CD14-positive monocyte (primary cell): Measurements from ENCODE around the gene AURKAIP1. TPM values are rescaled to one million over a fixed set of nuclear protein-coding genes. Genes with fewer than 3 reads are reported as not detected.

Source experiments
- DNase-seq, 3 donors: peaks; one replicate each; pipeline ENCODE4 v3.0.0-alpha.2; 2011 to 2022
- H2AFZ ChIP-seq: 2 replicates; pipeline ENCODE4 v1.6.0; 2012; ENCODE audit warnings: mild to moderate bottlenecking, low read depth, low read length, inconsistent platforms; ENCODE audit not compliant: insufficient read depth, poor library complexity, severe bottlenecking
- H3K27ac ChIP-seq, 2 donors: 1 replicate in 1 of 2; 2 replicates in 1 of 2; pipeline ENCODE4 v1.5.1; 2012 to 2013; ENCODE audit warnings: low read length in 2 of 2, control low read depth in 1 of 2, inconsistent platforms in 1 of 2, low read depth in 1 of 2, mild to moderate bottlenecking in 1 of 2
- H3K27me3 ChIP-seq, 2 donors: one replicate each; pipeline versions ENCODE4 v1.6.0 to v1.6.1; 2011 to 2013; ENCODE audit warnings: low read length in 2 of 2; ENCODE audit not compliant: control insufficient read depth in 2 of 2, insufficient read depth in 2 of 2
- H3K36me3 ChIP-seq, 2 donors: replicated peaks in 1 of 2; 1 replicate in 1 of 2; 2 replicates in 1 of 2; pipeline versions ENCODE4 v1.5.1 to v1.6.1; 2012 to 2013; ENCODE audit warnings: low read length in 2 of 2, control low read depth in 1 of 2, inconsistent platforms in 1 of 2, mild to moderate bottlenecking in 1 of 2; ENCODE audit not compliant: insufficient read depth in 2 of 2, control insufficient read depth in 1 of 2
- H3K4me1 ChIP-seq, 2 donors: 1 replicate in 1 of 2; 2 replicates in 1 of 2; pipeline versions ENCODE4 v1.5.1 to v1.6.1; 2012 to 2013; ENCODE audit warnings: low read length in 2 of 2, control low read depth in 1 of 2, inconsistent platforms in 1 of 2, mild to moderate bottlenecking in 1 of 2, moderate library complexity in 1 of 2; ENCODE audit not compliant: insufficient read depth in 2 of 2, control insufficient read depth in 1 of 2
- H3K4me2 ChIP-seq: replicated peaks from 2 replicates; pipeline ENCODE3; 2012; ENCODE audit warnings: low read length, moderate library complexity, mild to moderate bottlenecking; ENCODE audit not compliant: poor library complexity, severe bottlenecking; ENCODE audit errors: extremely low read depth
- H3K4me3 ChIP-seq, 3 experiments: fragments of 200-600 bp in 1 of 3; sonication (generic) in 1 of 3; replicated peaks in 1 of 3; 1 replicate in 2 of 3; 2 replicates in 1 of 3; pipeline ENCODE4 v1.5.1; 2011 to 2013; ENCODE audit warnings: low read length in 3 of 3, mild to moderate bottlenecking in 3 of 3, control low read depth in 2 of 3, low read depth in 2 of 3, inconsistent platforms in 1 of 3, moderate library complexity in 1 of 3
- H3K79me2 ChIP-seq: 2 replicates; pipeline ENCODE4 v1.6.0; 2012; ENCODE audit warnings: mild to moderate bottlenecking, control low read depth, inconsistent platforms, low read length, moderate library complexity; ENCODE audit not compliant: insufficient read depth
- H3K9ac ChIP-seq: 2 replicates; pipeline ENCODE4 v1.6.0; 2017; ENCODE audit warnings: low read length, mild to moderate bottlenecking; ENCODE audit not compliant: insufficient read depth, poor library complexity, severe bottlenecking
- H3K9me3 ChIP-seq, 2 donors: replicated peaks in 1 of 2; 1 replicate in 1 of 2; 2 replicates in 1 of 2; pipeline versions ENCODE4 v1.5.1 to v1.6.1; 2012 to 2013; ENCODE audit warnings: low read length in 2 of 2, control low read depth in 1 of 2; ENCODE audit not compliant: control insufficient read depth in 1 of 2, insufficient read depth in 1 of 2
- H4K20me1 ChIP-seq: 2 replicates; pipeline ENCODE4 v1.6.0; 2012; ENCODE audit warnings: mild to moderate bottlenecking, low read length, control low read depth, moderate library complexity; ENCODE audit not compliant: insufficient read depth
- H3K27ac Mint-ChIP-seq, 7 donors: one replicate each; pipeline ENCODE4 v1.8.0; 2020; ENCODE audit warnings: mild to moderate bottlenecking in 7 of 7, mixed read lengths in 7 of 7, moderate library complexity in 6 of 7, inconsistent platforms in 2 of 7
- H3K27me3 Mint-ChIP-seq, 3 donors: one replicate each; pipeline ENCODE4 v1.8.0; 2021 to 2022; ENCODE audit warnings: low read depth in 3 of 3, mild to moderate bottlenecking in 3 of 3, mixed read lengths in 3 of 3, moderate library complexity in 3 of 3, inconsistent platforms in 1 of 3
- H3K36me3 Mint-ChIP-seq, 2 donors: one replicate each; pipeline ENCODE4 v1.8.0; 2020; ENCODE audit warnings: mixed read lengths in 2 of 2, inconsistent platforms in 1 of 2, mild to moderate bottlenecking in 1 of 2
- H3K4me1 Mint-ChIP-seq: one replicate; pipeline ENCODE4 v1.8.0; 2020; ENCODE audit warnings: mild to moderate bottlenecking, mixed read lengths
- H3K4me3 Mint-ChIP-seq, 2 donors: one replicate each; pipeline ENCODE4 v1.8.0; 2020; ENCODE audit warnings: mild to moderate bottlenecking in 2 of 2, mixed read lengths in 2 of 2, moderate library complexity in 1 of 2
- H3K9me3 Mint-ChIP-seq, 7 donors: one replicate each; pipeline ENCODE4 v1.8.0; 2020 to 2022; ENCODE audit warnings: mixed read lengths in 7 of 7, mild to moderate bottlenecking in 6 of 7, moderate library complexity in 6 of 7, inconsistent platforms in 2 of 7
- WGBS: methylation state at CpG from one replicate; pipeline ENCODE4 v1.1.5; 2013; ENCODE audit warnings: missing lambda C conversion rate; ENCODE audit not compliant: insufficient coverage; 5-methylcytosine and 5-hydroxymethylcytosine counted together
- intact Hi-C, 2 donors: fragments of 100-400 bp; cut with micrococcal nuclease; formaldehyde crosslinking; loops; one replicate each; pipeline versions ENCODE4 v1.15.0 to v1.15.1; 2023
- polyA plus RNA-seq, 3 donors: library from polyadenylated mRNA; depleted of rRNA in 1 of 3; unstranded in 2 of 3; stranded (reverse) in 1 of 3; fragments of 300-500 nt in 2 of 3; fragments of >200 nt in 1 of 3; fragmentation: Illumina TruSeq in 2 of 3; gene quantifications; 1 replicate in 2 of 3; 2 replicates in 1 of 3; pipeline ENCODE4 v1.2.3, GENCODE V29; 2012 to 2021
- TF ChIP-seq, protein P1 (sequence below): fragments of 200-600 bp; IDR thresholded peaks from one replicate; pipeline ENCODE4 v1.8.0; 2022; ENCODE audit warnings: antibody characterized with exemption, mild to moderate bottlenecking

AURKAIP1 gene
- polyA plus RNA-seq, 3 donors: 59.1 to 160 (median 134) TPM

- TF ChIP-seq, protein P1, sequence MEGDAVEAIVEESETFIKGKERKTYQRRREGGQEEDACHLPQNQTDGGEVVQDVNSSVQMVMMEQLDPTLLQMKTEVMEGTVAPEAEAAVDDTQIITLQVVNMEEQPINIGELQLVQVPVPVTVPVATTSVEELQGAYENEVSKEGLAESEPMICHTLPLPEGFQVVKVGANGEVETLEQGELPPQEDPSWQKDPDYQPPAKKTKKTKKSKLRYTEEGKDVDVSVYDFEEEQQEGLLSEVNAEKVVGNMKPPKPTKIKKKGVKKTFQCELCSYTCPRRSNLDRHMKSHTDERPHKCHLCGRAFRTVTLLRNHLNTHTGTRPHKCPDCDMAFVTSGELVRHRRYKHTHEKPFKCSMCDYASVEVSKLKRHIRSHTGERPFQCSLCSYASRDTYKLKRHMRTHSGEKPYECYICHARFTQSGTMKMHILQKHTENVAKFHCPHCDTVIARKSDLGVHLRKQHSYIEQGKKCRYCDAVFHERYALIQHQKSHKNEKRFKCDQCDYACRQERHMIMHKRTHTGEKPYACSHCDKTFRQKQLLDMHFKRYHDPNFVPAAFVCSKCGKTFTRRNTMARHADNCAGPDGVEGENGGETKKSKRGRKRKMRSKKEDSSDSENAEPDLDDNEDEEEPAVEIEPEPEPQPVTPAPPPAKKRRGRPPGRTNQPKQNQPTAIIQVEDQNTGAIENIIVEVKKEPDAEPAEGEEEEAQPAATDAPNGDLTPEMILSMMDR: no peak
- no peaks in the 10 kb centered on the region for H3K36me3 Mint-ChIP-seq
These were observed 8.9 kb downstream of the AURKAIP1 start for GRCh38 chr1:1365875-1366698.

GRCh38 chr1:1364266-1364665, 10.7 kb downstream of the AURKAIP1 start:
- 86% methylated on average over 7 of the region's 14 CpGs for WGBS
- H3K36me3 Mint-ChIP-seq: no peaks in the 10 kb centered on the region
- DNase-seq: no peak
- intact Hi-C loops: no loop called here
- H3K4me1 Mint-ChIP-seq: peaks cover 2% of the 10 kb centered on the region
- H3K27ac Mint-ChIP-seq: no peak overlapping the region
- Histone ChIP-seq H3K36me3 (no peaks in the 10 kb centered on the region), H3K4me2 (no peak overlapping the region), H3K79me2 (no peaks in the 10 kb centered on the region), H3K9ac (no peak overlapping the region), H4K20me1 (no peaks in the 10 kb centered on the region), H3K9me3 (peaks cover 0 to 17% of the 10 kb centered on the region in 2 donors), H3K4me3 (no peak overlapping the region), H3K4me1 (no peaks in the 10 kb centered on the region), H2AFZ (no peak overlapping the region), H3K27ac (no peak overlapping the region), H3K27me3 (peaks cover 0 to 28% of the 10 kb centered on the region in 2 donors)
- H3K27me3 Mint-ChIP-seq: peaks cover 37 to 53% (median 45%) of the 10 kb centered on the region in 3 donors
- no peak overlapping the region for H3K4me3 Mint-ChIP-seq
- TF ChIP-seq, protein P1: no peak
- peaks cover 0 to 5% (median 2%) of the 10 kb centered on the region in 7 donors for H3K9me3 Mint-ChIP-seq

More at GRCh38 chr1:1365875-1366698, 8.9 kb downstream of the AURKAIP1 start:
- Histone ChIP-seq H3K27me3 (peaks cover 0 to 11% of the 10 kb centered on the region in 2 donors), H4K20me1 (no peaks in the 10 kb centered on the region), H3K9me3 (peaks cover 0 to 17% of the 10 kb centered on the region in 2 donors), H3K4me2 (no peak overlapping the region), H3K36me3 (no peaks in the 10 kb centered on the region), H3K27ac (no peak overlapping the region), H3K4me3 (no peak overlapping the region), H3K9ac (no peak overlapping the region), H3K4me1 (peaks cover 7 to 8% of the 10 kb centered on the region in 2 donors), H3K79me2 (no peaks in the 10 kb centered on the region), H2AFZ (no peak overlapping the region)
- H3K4me3 Mint-ChIP-seq: no peak overlapping the region
- intact Hi-C loops: no loop called here
- WGBS: 78% methylated on average over 10 of the region's 10 CpGs
- H3K27ac Mint-ChIP-seq: no peak overlapping the region
- peaks cover 26 to 41% (median 39%) of the 10 kb centered on the region in 3 donors for H3K27me3 Mint-ChIP-seq
- DNase-seq: no peak
- H3K4me1 Mint-ChIP-seq: peaks cover 13% of the 10 kb centered on the region
- peaks cover 0 to 3% (median under 1%) of the 10 kb centered on the region in 7 donors for H3K9me3 Mint-ChIP-seq
